Subcutaneous abdominal adipose tissue (tissue), 5 donors: ENCODE results near the gene SMPDL3B.

ENCODE experiments used
- H3K27ac ChIP-seq: one replicate; pipeline ENCODE4 v1.7.0; 2013; ENCODE audit warnings: low read depth, mild to moderate bottlenecking, inconsistent platforms, low read length, moderate library complexity
- H3K27me3 ChIP-seq, 5 donors: one replicate each; pipeline ENCODE4 v1.7.0; 2013; ENCODE audit warnings: low read length in 5 of 5, inconsistent platforms in 1 of 5; ENCODE audit not compliant: control insufficient read depth in 5 of 5, insufficient read depth in 4 of 5
- H3K36me3 ChIP-seq, 5 donors: one replicate each; pipeline ENCODE4 v1.7.0; 2013; ENCODE audit warnings: low read length in 5 of 5; ENCODE audit not compliant: control insufficient read depth in 5 of 5, insufficient read depth in 5 of 5
- H3K4me1 ChIP-seq, 5 donors: one replicate each; pipeline ENCODE4 v1.7.0; 2013; ENCODE audit warnings: low read length in 5 of 5, mild to moderate bottlenecking in 3 of 5, moderate library complexity in 1 of 5; ENCODE audit not compliant: control insufficient read depth in 5 of 5, insufficient read depth in 5 of 5
- H3K4me3 ChIP-seq, 5 donors: one replicate each; pipeline ENCODE4 v1.7.0; 2013; ENCODE audit warnings: low read length in 5 of 5, low read depth in 1 of 5
- H3K9ac ChIP-seq, 5 donors: one replicate each; pipeline ENCODE4 v1.7.0; 2013; ENCODE audit warnings: low read length in 5 of 5, mild to moderate bottlenecking in 4 of 5, moderate library complexity in 3 of 5
- H3K9me3 ChIP-seq, 5 donors: one replicate each; pipeline ENCODE4 v1.7.0; 2013; ENCODE audit warnings: low read length in 5 of 5; ENCODE audit not compliant: control insufficient read depth in 5 of 5
- donor health status: healthy.
- donor health status: healthy.
- donor health status: healthy.
- donor health status: healthy.
- donor health status: healthy.

SMPDL3B gene

DNA sequence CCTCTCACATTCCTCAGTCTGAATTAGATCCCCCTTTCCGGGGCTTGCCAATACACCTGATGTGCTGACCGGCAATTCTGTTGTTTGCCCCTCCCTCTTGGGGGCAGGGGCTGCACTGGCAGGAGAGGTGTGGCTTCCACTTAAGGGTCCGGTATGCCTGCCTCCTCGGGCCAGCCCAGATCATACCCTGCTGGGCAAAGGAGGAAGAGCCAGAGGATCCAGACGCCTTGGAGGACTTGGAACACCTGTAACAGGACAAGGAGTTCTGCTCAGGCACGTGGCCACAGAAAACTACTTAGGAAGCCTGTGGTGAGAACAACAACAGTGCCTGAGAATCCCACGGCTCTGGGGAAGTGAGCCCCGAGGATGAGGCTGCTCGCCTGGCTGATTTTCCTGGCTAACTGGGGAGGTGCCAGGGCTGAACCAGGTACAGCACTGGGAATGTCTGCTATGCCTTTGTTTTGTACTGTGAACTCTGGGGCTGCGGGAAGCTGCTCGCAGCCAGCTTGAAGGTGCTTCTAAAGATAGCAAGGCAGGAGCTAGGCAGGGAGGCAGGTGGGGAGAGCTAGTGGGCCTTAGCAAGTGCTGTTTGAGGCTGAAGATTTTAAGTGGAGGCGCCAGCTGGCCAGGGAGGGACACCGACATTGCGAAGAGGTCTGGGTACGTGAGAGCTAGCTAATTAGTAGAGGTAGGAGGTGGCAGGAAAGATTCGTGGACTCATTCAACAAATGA, at the start of gene SMPDL3B:
Gene SMPDL3B, plus strand, starts transcription at position 183 of the 732 bp plus-strand sequence. Its CDS starts 184 bp downstream, at position 367.
- peak within 1 kb of the TSS in 1 of 5 donors; percentile 48 for H3K9ac ChIP-seq
- H3K9me3 ChIP-seq = no peaks in the 10 kb centered on the region
- H3K27ac ChIP-seq = no peak within 1 kb of the TSS
- H3K36me3 ChIP-seq = no peaks in the 10 kb centered on the region
- H3K4me3 ChIP-seq = peak within 1 kb of the TSS in 2 of 5 donors; percentile 13 to 29
- H3K27me3 ChIP-seq = peaks cover 11 to 17% (median 13%) of the 10 kb centered on the region in 5 donors
- H3K4me1 ChIP-seq = peaks cover 0 to 13% (median 9%) of the 10 kb centered on the region in 5 donors

DNA sequence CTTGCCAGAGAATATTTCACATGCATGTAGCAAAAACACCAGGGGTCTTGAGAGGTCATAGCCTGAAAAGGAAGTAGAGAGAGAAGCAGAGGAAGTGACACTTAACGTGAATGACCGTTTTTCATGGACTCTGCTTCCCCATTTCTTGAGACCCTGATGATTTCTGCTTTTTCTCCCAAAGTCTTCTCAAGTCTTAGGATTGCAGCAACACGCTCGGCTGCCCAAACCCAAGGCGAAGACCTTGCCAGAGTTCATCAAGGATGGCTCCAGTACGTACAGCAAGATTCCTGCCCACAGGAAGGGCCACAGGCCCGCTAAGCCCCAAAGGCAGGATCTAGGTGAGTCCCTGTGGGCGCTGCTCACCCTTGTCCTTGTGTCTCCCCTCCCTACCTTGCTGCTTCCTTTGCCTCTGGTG, 49.7 kb upstream of the SMPDL3B start:
- no peaks in the 10 kb centered on the region for H3K27me3 ChIP-seq
- H3K9ac ChIP-seq = peak overlapping the region in 2 of 5 donors; percentile 23 to 33
- H3K27ac ChIP-seq = peak overlapping the region; percentile 37
- H3K9me3 ChIP-seq = no peaks in the 10 kb centered on the region
- H3K4me1 ChIP-seq = peaks cover 1 to 61% (median 13%) of the 10 kb centered on the region in 5 donors
- peak overlapping the region in 2 of 5 donors; percentile 22 to 30 for H3K4me3 ChIP-seq
- peaks cover 4 to 64% (median 39%) of the 10 kb centered on the region in 5 donors for H3K36me3 ChIP-seq

DNA sequence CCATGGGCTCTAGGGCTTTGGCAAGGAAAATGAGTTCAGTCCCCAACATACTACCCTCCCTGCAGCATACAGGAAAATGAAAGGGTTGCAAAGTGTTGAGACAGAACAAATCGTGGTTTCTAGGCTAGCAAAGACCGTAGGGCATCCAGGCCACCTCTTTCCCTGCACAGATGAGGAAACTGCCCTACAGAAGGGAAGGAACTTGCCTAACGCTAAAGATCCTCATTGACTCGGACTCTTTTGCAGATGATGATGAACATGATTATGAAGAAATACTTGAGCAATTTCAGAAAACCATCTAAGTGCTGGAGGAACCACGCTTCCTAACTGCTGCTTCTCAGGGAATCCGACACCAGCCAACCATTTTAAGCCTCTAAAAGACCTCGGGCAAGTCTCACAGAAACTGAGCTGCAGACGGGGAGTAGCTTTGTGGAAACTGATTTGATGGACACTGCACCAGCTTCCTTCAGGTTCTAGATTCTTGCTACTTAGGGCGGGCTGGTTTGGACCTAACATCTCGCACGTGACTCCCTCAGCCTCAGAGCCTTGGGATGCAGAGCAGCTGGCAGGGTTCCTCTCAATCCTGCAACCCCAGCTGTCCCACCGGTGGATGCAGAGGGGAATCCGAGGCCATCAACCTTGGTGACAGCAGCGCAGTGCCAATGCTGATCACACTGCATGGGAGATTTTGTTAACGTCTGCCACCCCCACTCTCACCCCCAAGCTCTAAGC, 49.0 kb upstream of the SMPDL3B start:
- Histone ChIP-seq H3K9ac (peak overlapping the region in 1 of 5 donors; percentile 33), H3K4me1 (peaks cover 1 to 66% (median 14%) of the 10 kb centered on the region in 5 donors), H3K4me3 (peak overlapping the region in 2 of 5 donors; percentile 22 to 30), H3K27ac (no peak overlapping the region), H3K36me3 (peaks cover 4 to 64% (median 44%) of the 10 kb centered on the region in 5 donors), H3K9me3 (no peaks in the 10 kb centered on the region), H3K27me3 (no peaks in the 10 kb centered on the region)

- Histone ChIP-seq H3K4me3 (no peak overlapping the region), H3K4me1 (peaks cover 1 to 66% (median 14%) of the 10 kb centered on the region in 5 donors), H3K9ac (peak overlapping the region in 1 of 5 donors; percentile 18), H3K27me3 (no peaks in the 10 kb centered on the region), H3K27ac (no peak overlapping the region), H3K36me3 (peaks cover 4 to 68% (median 48%) of the 10 kb centered on the region in 5 donors), H3K9me3 (no peaks in the 10 kb centered on the region)
Measured at GRCh38 chr1:27886353-27886679, 48.5 kb upstream of the SMPDL3B start.

GRCh38 chr1:27886744-27887143, 48.1 kb upstream of the SMPDL3B start:
- Histone ChIP-seq H3K4me1 (peaks cover 1 to 66% (median 14%) of the 10 kb centered on the region in 5 donors), H3K27ac (no peak overlapping the region)

DNA sequence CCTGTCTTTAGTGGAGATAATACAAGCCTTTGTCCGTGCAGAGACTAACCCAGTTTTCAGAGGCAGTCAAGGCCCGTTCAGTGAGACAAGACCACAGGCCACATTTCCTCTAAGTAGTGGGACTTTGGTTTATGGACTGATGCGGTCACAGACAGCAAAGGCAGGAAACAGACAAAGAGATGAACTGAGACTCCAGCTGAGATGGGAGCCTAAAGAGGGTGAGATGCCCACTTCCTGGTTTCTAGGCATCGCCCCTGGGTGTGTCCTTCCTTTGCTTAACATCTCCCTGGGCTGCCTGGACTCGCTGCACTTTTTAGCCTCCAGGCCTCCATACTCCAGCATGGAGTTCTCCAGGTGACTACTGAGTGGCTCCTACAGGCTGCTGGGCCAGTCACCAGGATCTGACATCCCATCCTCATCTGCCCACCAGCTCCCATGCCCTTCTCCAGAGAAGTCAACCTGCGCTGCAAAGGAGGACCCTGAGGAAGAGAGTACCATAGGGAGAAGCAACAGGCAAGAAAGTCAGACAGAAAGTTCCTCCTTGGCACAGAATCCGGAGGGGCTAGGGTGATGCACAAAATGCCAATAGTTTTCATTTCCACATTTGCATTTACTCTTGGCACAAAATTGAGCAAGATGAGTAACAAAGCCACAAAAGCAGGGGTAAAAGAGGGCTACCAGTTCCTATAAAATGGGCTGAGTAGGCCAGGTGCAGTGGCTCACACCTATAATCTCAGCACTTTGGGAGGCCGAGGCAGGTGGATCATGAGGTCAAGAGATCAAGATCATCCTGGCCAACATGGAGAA, 47.4 kb upstream of the SMPDL3B start:
- no peak overlapping the region for H3K9ac ChIP-seq
- peaks cover 1 to 69% (median 18%) of the 10 kb centered on the region in 5 donors for H3K4me1 ChIP-seq
- peaks cover 12 to 72% (median 56%) of the 10 kb centered on the region in 5 donors for H3K36me3 ChIP-seq
- peak overlapping the region in 1 of 5 donors; percentile 1 for H3K4me3 ChIP-seq
- no peaks in the 10 kb centered on the region for H3K27me3 ChIP-seq
- no peaks in the 10 kb centered on the region for H3K9me3 ChIP-seq
- H3K27ac ChIP-seq = no peak overlapping the region

More at GRCh38 chr1:27886744-27887143, 48.1 kb upstream of the SMPDL3B start:
- Histone ChIP-seq H3K9me3 (no peaks in the 10 kb centered on the region), H3K9ac (no peak overlapping the region), H3K27me3 (no peaks in the 10 kb centered on the region), H3K36me3 (peaks cover 5 to 72% (median 52%) of the 10 kb centered on the region in 5 donors), H3K4me3 (peak overlapping the region in 1 of 5 donors; percentile 1)

- H3K9ac ChIP-seq = no peak overlapping the region
Measured at GRCh38 chr1:27889506-27889905, 45.3 kb upstream of the SMPDL3B start.

DNA sequence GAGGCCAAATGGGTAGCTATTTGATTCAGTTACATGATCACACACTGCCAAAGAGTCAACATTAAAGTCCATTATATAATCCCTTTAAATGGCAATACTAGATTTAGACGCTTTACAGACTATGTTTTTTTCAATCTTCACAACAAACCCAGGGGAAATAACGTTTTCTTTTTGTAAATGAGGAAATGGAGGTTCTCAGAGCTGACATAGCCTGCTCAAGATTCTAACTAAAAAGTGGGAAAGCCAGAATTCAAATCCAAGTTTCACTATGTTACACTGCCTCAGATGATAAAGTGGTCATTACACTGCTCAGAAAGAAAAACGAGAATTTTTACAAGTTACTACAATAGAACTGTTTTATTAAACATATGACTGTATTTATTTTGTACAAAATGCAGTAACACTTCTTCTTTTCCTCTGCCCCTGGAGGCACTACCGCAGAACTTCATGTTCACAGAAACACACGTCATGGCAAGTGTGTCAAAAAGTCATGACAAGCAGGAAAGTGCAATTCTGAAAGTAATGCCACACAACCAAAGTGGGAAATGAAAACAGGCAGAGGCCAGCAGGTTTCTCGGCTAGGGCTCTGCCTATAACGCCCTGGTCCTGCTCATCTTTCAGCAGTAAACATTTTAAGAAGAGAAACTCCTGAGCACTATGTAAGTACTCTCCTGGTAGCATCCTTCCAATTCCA, 43.5 kb upstream of the SMPDL3B start:
- peak overlapping the region; percentile 62 for H3K27ac ChIP-seq
- no peaks in the 10 kb centered on the region for H3K9me3 ChIP-seq
- H3K4me1 ChIP-seq = peaks cover 1 to 37% (median 12%) of the 10 kb centered on the region in 5 donors
- no peak overlapping the region for H3K4me3 ChIP-seq
- peaks cover 30 to 77% (median 65%) of the 10 kb centered on the region in 5 donors for H3K36me3 ChIP-seq
- H3K9ac ChIP-seq = peak overlapping the region in 1 of 5 donors; percentile 21
- no peaks in the 10 kb centered on the region for H3K27me3 ChIP-seq

More at GRCh38 chr1:27889506-27889905, 45.3 kb upstream of the SMPDL3B start:
- Histone ChIP-seq H3K4me1 (peaks cover 1 to 51% (median 15%) of the 10 kb centered on the region in 5 donors), H3K9me3 (no peaks in the 10 kb centered on the region), H3K27ac (no peak overlapping the region), H3K4me3 (no peak overlapping the region), H3K36me3 (peaks cover 25 to 72% (median 57%) of the 10 kb centered on the region in 5 donors), H3K27me3 (no peaks in the 10 kb centered on the region)

- Histone ChIP-seq H3K4me1 (peaks cover under 1 to 18% (median 3%) of the 10 kb centered on the region in 5 donors), H3K27me3 (no peaks in the 10 kb centered on the region), H3K4me3 (no peak overlapping the region), H3K27ac (no peak overlapping the region), H3K9ac (no peak overlapping the region), H3K36me3 (peaks cover 38 to 78% (median 57%) of the 10 kb centered on the region in 5 donors), H3K9me3 (no peaks in the 10 kb centered on the region)
Measured at GRCh38 chr1:27894521-27894920, 40.3 kb upstream of the SMPDL3B start.
